Endothelial cell of umbilical vein (primary cell): ENCODE data around the gene UST.

Experiments
- EZH2 ChIP-seq: IDR thresholded peaks from 2 replicates; pipeline ENCODE4 v1.6.1; 2012; ENCODE audit warnings: borderline replicate concordance, low read depth, mild to moderate bottlenecking, moderate library complexity, low read length, inconsistent platforms; ENCODE audit not compliant: severe bottlenecking
- FOS ChIP-seq: IDR thresholded peaks from 2 replicates; pipeline ENCODE4 v1.6.1; 2011; ENCODE audit warnings: mild to moderate bottlenecking, low read length, moderate library complexity, borderline replicate concordance; ENCODE audit not compliant: insufficient read depth
- GATA2 ChIP-seq: IDR thresholded peaks from 2 replicates; pipeline ENCODE4 v1.7.0; 2011; ENCODE audit warnings: low read depth, mild to moderate bottlenecking, moderate library complexity, mixed read lengths, low read length; ENCODE audit not compliant: insufficient read length, insufficient read depth
- JUN ChIP-seq: IDR thresholded peaks from 2 replicates; pipeline ENCODE4 v1.6.1; 2011; ENCODE audit warnings: borderline replicate concordance, low read depth; ENCODE audit not compliant: insufficient read length, insufficient read depth
- POLR2A ChIP-seq: IDR thresholded peaks from 2 replicates; pipeline ENCODE4 v1.6.1; 2012; ENCODE audit warnings: low read depth, mild to moderate bottlenecking, control low read depth, low read length
- POLR2AphosphoS5 ChIP-seq: IDR thresholded peaks from 2 replicates; pipeline ENCODE4 v1.6.1; 2012; ENCODE audit warnings: low read depth, mild to moderate bottlenecking, control low read depth, low read length, moderate library complexity; ENCODE audit not compliant: insufficient read depth
- TF ChIP-seq, protein P1 (sequence below), 2 donors: IDR thresholded peaks; 1 replicate in 1 of 2; 2 replicates in 1 of 2; pipeline ENCODE4 v1.5.1; 2011; ENCODE audit warnings: low read length in 2 of 2, mild to moderate bottlenecking in 2 of 2, moderate library complexity in 2 of 2, control low read depth in 1 of 2, inconsistent platforms in 1 of 2, low read depth in 1 of 2; ENCODE audit not compliant: insufficient read depth in 1 of 2; ENCODE audit errors: extremely low read depth in 1 of 2
- TF ChIP-seq, protein P2 (sequence below): IDR thresholded peaks from 2 replicates; pipeline ENCODE4 v1.6.1; 2011; ENCODE audit not compliant: insufficient read depth, insufficient read length

DNA sequence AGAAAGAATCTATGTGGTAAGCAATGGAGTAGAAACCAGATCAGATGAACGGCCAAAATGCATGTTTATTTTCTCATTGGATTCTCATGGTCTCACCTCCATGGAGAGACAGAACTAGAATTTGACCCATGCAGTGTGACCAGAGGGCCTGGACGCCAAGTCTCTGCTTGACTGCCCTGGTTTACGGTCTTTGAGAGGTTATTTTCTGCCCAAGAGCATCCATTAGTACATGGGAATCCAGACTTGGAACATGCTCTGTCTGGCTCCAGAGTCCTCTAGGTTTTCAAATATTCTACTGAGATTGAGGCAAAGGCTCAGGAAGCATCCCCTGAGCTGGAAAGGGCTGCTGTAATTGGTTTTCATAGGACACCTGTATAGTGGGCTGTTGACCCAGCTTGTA, 45.5 kb upstream of the UST start:
- TF ChIP-seq EZH2 (no peak), POLR2A (no peak), POLR2AphosphoS5 (no peak), FOS (no peak), JUN (no peak), GATA2 (no peak)
- TF ChIP-seq, protein P1, sequence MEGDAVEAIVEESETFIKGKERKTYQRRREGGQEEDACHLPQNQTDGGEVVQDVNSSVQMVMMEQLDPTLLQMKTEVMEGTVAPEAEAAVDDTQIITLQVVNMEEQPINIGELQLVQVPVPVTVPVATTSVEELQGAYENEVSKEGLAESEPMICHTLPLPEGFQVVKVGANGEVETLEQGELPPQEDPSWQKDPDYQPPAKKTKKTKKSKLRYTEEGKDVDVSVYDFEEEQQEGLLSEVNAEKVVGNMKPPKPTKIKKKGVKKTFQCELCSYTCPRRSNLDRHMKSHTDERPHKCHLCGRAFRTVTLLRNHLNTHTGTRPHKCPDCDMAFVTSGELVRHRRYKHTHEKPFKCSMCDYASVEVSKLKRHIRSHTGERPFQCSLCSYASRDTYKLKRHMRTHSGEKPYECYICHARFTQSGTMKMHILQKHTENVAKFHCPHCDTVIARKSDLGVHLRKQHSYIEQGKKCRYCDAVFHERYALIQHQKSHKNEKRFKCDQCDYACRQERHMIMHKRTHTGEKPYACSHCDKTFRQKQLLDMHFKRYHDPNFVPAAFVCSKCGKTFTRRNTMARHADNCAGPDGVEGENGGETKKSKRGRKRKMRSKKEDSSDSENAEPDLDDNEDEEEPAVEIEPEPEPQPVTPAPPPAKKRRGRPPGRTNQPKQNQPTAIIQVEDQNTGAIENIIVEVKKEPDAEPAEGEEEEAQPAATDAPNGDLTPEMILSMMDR (IDR thresholded peaks at IDR 0.05; ENCODE audit: extremely low read depth in 1 of 2, insufficient read depth in 1 of 2, low read depth in 1 of 2, low read length in 2 of 2): no peak
- TF ChIP-seq, protein P2, sequence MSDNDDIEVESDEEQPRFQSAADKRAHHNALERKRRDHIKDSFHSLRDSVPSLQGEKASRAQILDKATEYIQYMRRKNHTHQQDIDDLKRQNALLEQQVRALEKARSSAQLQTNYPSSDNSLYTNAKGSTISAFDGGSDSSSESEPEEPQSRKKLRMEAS: no peak
